ENCODE measurements around the gene RAB33B.

Gene RAB33B

DNA sequence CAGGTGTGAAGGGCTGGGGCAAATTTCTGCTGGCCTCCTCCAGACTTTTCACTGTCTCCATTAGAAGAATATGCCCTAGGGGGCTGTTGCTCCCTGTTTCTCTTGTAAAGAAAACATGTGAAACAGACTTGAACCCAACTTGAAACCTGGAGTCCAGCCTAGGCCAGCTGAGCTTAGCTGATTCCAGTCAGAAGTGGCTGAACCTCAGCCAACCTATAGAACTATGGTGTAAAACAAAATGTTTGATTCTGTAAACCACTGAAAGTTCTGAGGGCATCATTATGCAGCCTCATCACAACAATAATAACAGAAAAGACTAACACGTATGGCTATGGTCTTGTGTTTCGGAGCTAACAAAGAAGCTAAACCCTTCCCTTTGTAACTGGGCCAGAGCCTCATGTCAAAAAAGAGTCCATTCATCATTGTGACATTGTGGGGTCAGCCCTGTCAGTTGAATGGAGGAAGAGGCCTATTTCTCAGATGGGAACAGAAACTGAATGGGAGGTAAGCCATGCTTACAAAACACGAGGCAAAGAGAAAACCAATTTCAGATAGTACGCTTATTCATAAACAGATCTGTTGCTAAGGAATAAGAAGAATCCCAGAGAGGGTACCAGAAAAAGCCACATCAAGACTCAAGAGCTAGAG is 68.0 kb downstream of the RAB33B start:
- Histone ChIP-seq H3K27ac (ENCODE audit: low read depth, low read length) (no peak overlapping the region), H3K9me2 (replicated peaks; ENCODE audit: insufficient read depth, low read length) (no peaks in the 10 kb centered on the region), H2AFZ (ENCODE audit: low read depth, low read length, severe bottlenecking) (no peak overlapping the region), H3K79me2 (ENCODE audit: insufficient read depth, low read length) (no peaks in the 10 kb centered on the region), H3K36me3 (ENCODE audit: low read length) (0 out of 2 replicates have a peak, but pooled peaks cover 2% of the 10 kb centered on the region), H3K4me3 (ENCODE audit: insufficient read depth, low read length, poor library complexity, severe bottlenecking) (no peak overlapping the region), H3K27me3 (ENCODE audit: low read length) (no peaks in the 10 kb centered on the region), H3K9ac (ENCODE audit: low read length) (no peak overlapping the region), H4K20me1 (ENCODE audit: low read depth, low read length) (no peaks in the 10 kb centered on the region), H3K9me3 (ENCODE audit: insufficient read depth, low read length) (no peaks in the 10 kb centered on the region), H3F3A (ENCODE audit: insufficient read depth) (no peaks in the 10 kb centered on the region), H3K4me2 (ENCODE audit: low read depth, low read length, poor library complexity, severe bottlenecking) (no peak overlapping the region)
- TF ChIP-seq EZH2phosphoT487 (conservative IDR thresholded peaks at IDR 0.05; ENCODE audit: low read length), result no peak
- TF ChIP-seq, protein P1, sequence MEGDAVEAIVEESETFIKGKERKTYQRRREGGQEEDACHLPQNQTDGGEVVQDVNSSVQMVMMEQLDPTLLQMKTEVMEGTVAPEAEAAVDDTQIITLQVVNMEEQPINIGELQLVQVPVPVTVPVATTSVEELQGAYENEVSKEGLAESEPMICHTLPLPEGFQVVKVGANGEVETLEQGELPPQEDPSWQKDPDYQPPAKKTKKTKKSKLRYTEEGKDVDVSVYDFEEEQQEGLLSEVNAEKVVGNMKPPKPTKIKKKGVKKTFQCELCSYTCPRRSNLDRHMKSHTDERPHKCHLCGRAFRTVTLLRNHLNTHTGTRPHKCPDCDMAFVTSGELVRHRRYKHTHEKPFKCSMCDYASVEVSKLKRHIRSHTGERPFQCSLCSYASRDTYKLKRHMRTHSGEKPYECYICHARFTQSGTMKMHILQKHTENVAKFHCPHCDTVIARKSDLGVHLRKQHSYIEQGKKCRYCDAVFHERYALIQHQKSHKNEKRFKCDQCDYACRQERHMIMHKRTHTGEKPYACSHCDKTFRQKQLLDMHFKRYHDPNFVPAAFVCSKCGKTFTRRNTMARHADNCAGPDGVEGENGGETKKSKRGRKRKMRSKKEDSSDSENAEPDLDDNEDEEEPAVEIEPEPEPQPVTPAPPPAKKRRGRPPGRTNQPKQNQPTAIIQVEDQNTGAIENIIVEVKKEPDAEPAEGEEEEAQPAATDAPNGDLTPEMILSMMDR (IDR thresholded peaks at IDR 0.05; ENCODE audit: insufficient read depth, low read length, poor library complexity, severe bottlenecking), result no peak

DNA sequence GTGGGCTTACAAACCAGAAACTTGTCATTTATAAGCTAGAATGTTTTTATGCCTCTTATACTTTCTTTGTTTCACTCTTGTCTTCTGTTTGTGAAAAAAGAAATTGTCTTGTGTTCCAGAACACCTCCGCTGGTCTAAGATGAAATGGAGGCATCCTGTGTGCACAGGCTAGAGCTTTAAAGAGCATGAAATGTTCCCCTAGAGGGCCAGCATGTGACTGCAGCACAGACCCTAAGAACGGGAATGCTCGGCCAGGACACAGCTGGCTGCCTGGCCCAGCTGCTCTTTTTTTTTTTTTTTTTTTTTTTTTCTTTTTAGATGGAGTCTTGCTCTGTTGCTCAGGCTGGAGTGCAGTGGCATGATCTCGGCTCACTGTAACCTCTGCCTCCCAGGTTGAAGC is 68.5 kb downstream of the RAB33B start:
- H3K79me2 ChIP-seq (ENCODE audit: insufficient read depth, low read length), result no peaks in the 10 kb centered on the region
- 0 out of 2 replicates have a peak, but pooled peaks cover 2% of the 10 kb centered on the region for H3K36me3 ChIP-seq (ENCODE audit: low read length)

DNA sequence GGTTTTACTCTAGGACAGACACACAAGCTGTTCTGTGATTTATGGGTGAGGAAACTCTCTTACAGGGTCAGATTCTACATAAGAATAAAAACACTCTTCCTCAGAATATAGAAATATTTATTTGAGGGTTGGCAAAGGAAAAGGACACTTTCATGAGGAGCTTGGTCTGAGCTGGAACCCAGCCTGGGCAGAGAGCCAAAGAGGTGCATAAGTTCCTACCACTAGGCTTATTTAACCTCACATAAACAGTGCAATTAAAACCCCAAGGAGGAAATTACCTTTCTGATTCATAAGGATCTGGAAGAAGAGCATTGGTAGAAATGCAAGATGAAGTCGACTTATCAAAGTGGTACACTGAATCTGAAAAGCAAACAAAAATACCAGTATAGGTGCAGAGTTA is 69.2 kb downstream of the RAB33B start:
- no peak overlapping the region for H2AFZ ChIP-seq (ENCODE audit: low read depth, low read length, severe bottlenecking)
- no peaks in the 10 kb centered on the region for H3K9me2 ChIP-seq (replicated peaks; ENCODE audit: insufficient read depth, low read length)
- H3K9me3 ChIP-seq (ENCODE audit: insufficient read depth, low read length), result no peaks in the 10 kb centered on the region
- H3K9ac ChIP-seq (ENCODE audit: low read length), result no peak overlapping the region
- no peaks in the 10 kb centered on the region for H4K20me1 ChIP-seq (ENCODE audit: low read depth, low read length)
- no peak for TF ChIP-seq EZH2phosphoT487 (conservative IDR thresholded peaks at IDR 0.05; ENCODE audit: low read length)
- TF ChIP-seq, protein P1 (IDR thresholded peaks at IDR 0.05; ENCODE audit: insufficient read depth, low read length, poor library complexity, severe bottlenecking), result no peak
- H3K36me3 ChIP-seq (ENCODE audit: low read length), result peaks cover 4% of the 10 kb centered on the region; the same call in 1 of the 2 replicates
- no peaks in the 10 kb centered on the region for H3F3A ChIP-seq (ENCODE audit: insufficient read depth)
- H3K4me2 ChIP-seq (ENCODE audit: low read depth, low read length, poor library complexity, severe bottlenecking), result no peak overlapping the region
- no peak overlapping the region for H3K27ac ChIP-seq (ENCODE audit: low read depth, low read length)
- H3K79me2 ChIP-seq (ENCODE audit: insufficient read depth, low read length), result no peaks in the 10 kb centered on the region
- H3K4me3 ChIP-seq (ENCODE audit: insufficient read depth, low read length, poor library complexity, severe bottlenecking), result no peak overlapping the region
- H3K27me3 ChIP-seq (ENCODE audit: low read length), result no peaks in the 10 kb centered on the region

More for the DNA sequence above, 68.5 kb downstream of the RAB33B start:
- Histone ChIP-seq H3K9me3 (ENCODE audit: insufficient read depth, low read length) (no peaks in the 10 kb centered on the region), H4K20me1 (ENCODE audit: low read depth, low read length) (no peaks in the 10 kb centered on the region), H3K9ac (ENCODE audit: low read length) (no peak overlapping the region), H2AFZ (ENCODE audit: low read depth, low read length, severe bottlenecking) (no peak overlapping the region), H3F3A (ENCODE audit: insufficient read depth) (no peaks in the 10 kb centered on the region), H3K27me3 (ENCODE audit: low read length) (no peaks in the 10 kb centered on the region), H3K4me3 (ENCODE audit: insufficient read depth, low read length, poor library complexity, severe bottlenecking) (no peak overlapping the region), H3K27ac (ENCODE audit: low read depth, low read length) (no peak overlapping the region), H3K4me2 (ENCODE audit: low read depth, low read length, poor library complexity, severe bottlenecking) (no peak overlapping the region), H3K9me2 (replicated peaks; ENCODE audit: insufficient read depth, low read length) (no peaks in the 10 kb centered on the region)
- TF ChIP-seq, protein P1 (IDR thresholded peaks at IDR 0.05; ENCODE audit: insufficient read depth, low read length, poor library complexity, severe bottlenecking), result no peak
- no peak for TF ChIP-seq EZH2phosphoT487 (conservative IDR thresholded peaks at IDR 0.05; ENCODE audit: low read length)
